D721Med (cell line): ENCODE results near the gene PNPLA5.

Experiments used
- DNase-seq: peaks from one replicate; pipeline ENCODE4 v3.0.0; 2011; ENCODE audit warnings: low spot score; ENCODE audit not compliant: insufficient read length
- FAIRE-seq: peaks from 2 replicates; lab custom pipeline; 2011; peaks lifted over from hg19 to GRCh38; lab: Jason Lieb, UNC
- CTCF ChIP-seq: IDR thresholded peaks from 2 replicates; pipeline ENCODE4 v1.5.1; 2012; ENCODE audit warnings: mild to moderate bottlenecking, control low read depth; ENCODE audit not compliant: insufficient read depth; ENCODE audit errors: missing control alignments

Gene PNPLA5

GRCh38 chr22:43854786-43855271 is 37.0 kb downstream of the PNPLA5 start:
- DNase-seq (no peak), FAIRE-seq (no peak)
- TF ChIP-seq CTCF: no peak

GRCh38 chr22:43854121-43854785 is 37.6 kb downstream of the PNPLA5 start:
- no peak for FAIRE-seq
- no peak for TF ChIP-seq CTCF
- no peak for DNase-seq

- FAIRE-seq (no peak), DNase-seq (no peak)
- TF ChIP-seq CTCF: no peak
These were observed 38.4 kb downstream of the PNPLA5 start for GRCh38 chr22:43853328-43853931.

- no peak for DNase-seq
- TF ChIP-seq CTCF: no peak
- no peak for FAIRE-seq
These were observed 39.1 kb downstream of the PNPLA5 start for GRCh38 chr22:43852573-43853327.

- DNase-seq (no peak), FAIRE-seq (no peak)
- no peak for TF ChIP-seq CTCF
These were observed 39.9 kb downstream of the PNPLA5 start for GRCh38 chr22:43851979-43852307.

- no peak for FAIRE-seq
- DNase-seq: no peak
These were observed 40.5 kb downstream of the PNPLA5 start for GRCh38 chr22:43851058-43851978.

More at GRCh38 chr22:43851058-43851978, 40.5 kb downstream of the PNPLA5 start:
- TF ChIP-seq CTCF: no peak
